HUES48 (cell line): ENCODE measurements around the gene IKZF4.
A peak's percentile ranks its signal among the peaks of the same experiment; 100 is the strongest.
"Not testable (repeated sequence)": the region's sequence is repeated elsewhere in the genome, so short reads cannot be mapped to it uniquely, and the experiment has no call there.

Experiments used
- H3K27ac ChIP-seq: one replicate; pipeline ENCODE4 v1.7.0; 2013; ENCODE audit warnings: low read depth, low read length, inconsistent platforms
- H3K27me3 ChIP-seq: 2 replicates; pipeline ENCODE4 v1.6.1; 2013; ENCODE audit warnings: mild to moderate bottlenecking, low read length; ENCODE audit not compliant: control insufficient read depth, insufficient read depth
- H3K36me3 ChIP-seq: 2 replicates; pipeline ENCODE4 v1.6.1; 2013; ENCODE audit warnings: low read length; ENCODE audit not compliant: control insufficient read depth, insufficient read depth
- H3K4me1 ChIP-seq: 2 replicates; pipeline ENCODE4 v1.6.1; 2013; ENCODE audit warnings: mild to moderate bottlenecking, low read length; ENCODE audit not compliant: control insufficient read depth, insufficient read depth
- H3K4me3 ChIP-seq: 2 replicates; pipeline ENCODE4 v1.5.1; 2013; ENCODE audit warnings: mild to moderate bottlenecking, low read depth, low read length
- H3K9ac ChIP-seq: 2 replicates; pipeline ENCODE4 v1.6.1; 2013; ENCODE audit warnings: mild to moderate bottlenecking, low read depth, low read length, moderate library complexity
- H3K9me3 ChIP-seq: 2 replicates; pipeline ENCODE4 v1.6.1; 2013; ENCODE audit warnings: low read length; ENCODE audit not compliant: control insufficient read depth, insufficient read depth

The IKZF4 gene

DNA sequence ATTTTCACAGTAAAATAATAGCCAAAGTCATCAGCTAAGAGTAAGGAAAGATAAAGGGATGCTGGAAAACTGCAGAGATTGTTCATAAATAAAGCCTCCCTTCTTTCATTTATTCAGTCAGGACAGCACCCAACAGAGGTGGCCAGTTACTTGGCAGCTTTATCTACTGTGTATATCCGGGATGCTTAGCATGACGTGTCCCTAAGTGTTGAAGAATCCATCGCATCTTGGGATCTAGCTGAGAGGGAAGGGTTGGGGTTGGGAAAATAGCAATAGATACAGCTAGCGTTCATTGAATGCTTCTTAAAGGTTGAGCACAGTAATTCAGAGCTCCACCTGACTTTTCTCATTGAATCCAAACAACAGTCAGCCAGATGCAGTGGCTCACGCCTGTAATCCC lies 53.6 kb downstream of the IKZF4 start:
- no peaks in the 10 kb centered on the region for H3K36me3 ChIP-seq
- H3K9ac ChIP-seq: no peak overlapping the region
- H3K4me3 ChIP-seq: no peak overlapping the region
- H3K27ac ChIP-seq: no peak overlapping the region
- peaks cover 5% of the 10 kb centered on the region; the same call in 1 of the 2 replicates for H3K4me1 ChIP-seq
- no peaks in the 10 kb centered on the region for H3K9me3 ChIP-seq
- H3K27me3 ChIP-seq: no peaks in the 10 kb centered on the region

DNA sequence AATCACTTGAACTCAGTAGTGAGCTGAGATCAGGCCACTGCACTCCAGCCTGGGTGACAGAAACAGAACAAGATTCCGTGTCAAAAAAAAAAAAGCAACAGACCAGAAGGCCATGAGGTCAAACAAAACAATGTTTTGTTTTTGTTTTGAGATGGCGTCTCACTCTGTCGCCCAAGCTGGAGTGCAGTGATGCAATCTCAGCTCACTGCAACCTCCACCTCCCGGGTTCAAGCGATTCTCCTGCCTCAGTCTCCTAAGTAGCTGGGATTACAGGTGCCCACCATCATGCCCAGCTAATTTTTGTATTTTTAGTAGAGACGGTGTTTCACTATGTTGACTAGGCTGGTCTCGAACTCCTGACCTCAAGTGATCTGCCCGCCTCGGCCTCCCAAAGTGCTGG lies 57.1 kb downstream of the IKZF4 start:
- H3K9me3 ChIP-seq, H3K36me3 ChIP-seq, H3K27ac ChIP-seq, H3K9ac ChIP-seq, H3K4me3 ChIP-seq, H3K27me3 ChIP-seq: not testable (repeated sequence)
- peaks cover 18% of the 10 kb centered on the region for H3K4me1 ChIP-seq

DNA sequence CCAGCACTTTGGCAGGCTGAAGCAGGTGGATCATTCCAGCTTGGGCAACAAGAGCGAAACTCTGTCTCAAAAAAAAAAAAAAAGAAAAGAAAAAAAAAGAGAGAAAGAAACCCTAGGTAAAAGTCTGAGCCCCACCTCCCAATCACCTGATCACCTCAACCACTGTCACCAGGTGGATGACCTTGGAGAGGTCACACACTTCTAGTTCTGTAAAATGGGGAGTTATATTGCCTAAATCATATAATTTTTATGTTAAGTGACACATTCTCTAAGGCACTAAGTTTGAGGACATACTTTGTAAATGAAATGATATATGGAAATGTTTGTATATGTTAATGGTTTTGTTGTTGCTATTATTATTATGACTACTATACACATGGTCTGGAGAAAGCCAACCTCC lies 57.6 kb downstream of the IKZF4 start:
- Histone ChIP-seq H3K4me3 (peak overlapping the region; percentile 74), H3K36me3 (peaks cover 2% of the 10 kb centered on the region; the same call in 1 of the 2 replicates), H3K27ac (peak overlapping the region; percentile 94), H3K4me1 (peaks cover 18% of the 10 kb centered on the region), H3K9ac (peak overlapping the region; percentile 8; the same call in 1 of the 2 replicates), H3K27me3 (no peaks in the 10 kb centered on the region), H3K9me3 (no peaks in the 10 kb centered on the region)

DNA sequence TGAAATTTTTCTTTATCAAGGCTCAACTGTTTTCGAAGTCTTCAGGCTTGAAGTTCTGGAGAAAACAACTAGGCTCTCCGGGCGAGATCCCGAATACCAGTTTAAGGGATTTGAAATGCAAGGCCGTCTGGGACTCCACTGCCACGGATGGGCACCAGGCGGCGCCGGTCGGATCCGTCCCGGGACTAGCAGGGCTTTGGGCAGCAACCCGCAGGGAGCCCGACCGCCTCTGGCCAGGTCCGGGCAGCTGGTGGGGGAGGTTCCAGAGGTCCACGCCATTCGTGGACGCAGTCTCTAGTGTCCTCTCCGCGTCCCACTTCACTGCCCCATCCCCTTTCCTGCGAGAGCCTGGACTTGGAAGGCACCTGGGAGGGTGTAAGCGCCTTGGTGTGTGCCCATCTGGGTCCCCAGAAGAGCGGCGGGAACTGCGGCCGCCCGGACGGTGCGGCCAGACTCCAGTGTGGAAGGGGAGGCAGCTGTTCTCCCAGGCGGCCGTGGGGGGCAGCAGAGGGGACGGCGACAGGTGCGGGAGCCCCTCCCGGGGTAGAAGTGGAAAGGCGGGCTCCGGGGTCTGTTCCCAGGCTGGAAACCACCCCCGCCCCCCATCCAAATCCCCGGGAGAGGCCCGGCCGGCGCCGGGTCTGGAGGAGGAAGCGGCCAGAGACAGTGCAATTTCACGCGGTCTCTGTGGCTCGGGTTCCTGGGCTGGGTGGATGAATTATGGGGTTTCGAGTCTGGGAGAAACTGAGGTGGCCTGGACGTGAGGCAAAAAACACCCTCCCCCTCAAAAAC lies 58.3 kb downstream of the IKZF4 start:
- H3K36me3 ChIP-seq: peaks cover 9% of the 10 kb centered on the region
- H3K27me3 ChIP-seq: no peaks in the 10 kb centered on the region
- H3K9ac ChIP-seq: peak overlapping the region; percentile 68
- H3K27ac ChIP-seq: peak overlapping the region; percentile 94
- H3K4me3 ChIP-seq: peak overlapping the region; percentile 74
- peaks cover 18% of the 10 kb centered on the region for H3K4me1 ChIP-seq
- H3K9me3 ChIP-seq: no peaks in the 10 kb centered on the region

DNA sequence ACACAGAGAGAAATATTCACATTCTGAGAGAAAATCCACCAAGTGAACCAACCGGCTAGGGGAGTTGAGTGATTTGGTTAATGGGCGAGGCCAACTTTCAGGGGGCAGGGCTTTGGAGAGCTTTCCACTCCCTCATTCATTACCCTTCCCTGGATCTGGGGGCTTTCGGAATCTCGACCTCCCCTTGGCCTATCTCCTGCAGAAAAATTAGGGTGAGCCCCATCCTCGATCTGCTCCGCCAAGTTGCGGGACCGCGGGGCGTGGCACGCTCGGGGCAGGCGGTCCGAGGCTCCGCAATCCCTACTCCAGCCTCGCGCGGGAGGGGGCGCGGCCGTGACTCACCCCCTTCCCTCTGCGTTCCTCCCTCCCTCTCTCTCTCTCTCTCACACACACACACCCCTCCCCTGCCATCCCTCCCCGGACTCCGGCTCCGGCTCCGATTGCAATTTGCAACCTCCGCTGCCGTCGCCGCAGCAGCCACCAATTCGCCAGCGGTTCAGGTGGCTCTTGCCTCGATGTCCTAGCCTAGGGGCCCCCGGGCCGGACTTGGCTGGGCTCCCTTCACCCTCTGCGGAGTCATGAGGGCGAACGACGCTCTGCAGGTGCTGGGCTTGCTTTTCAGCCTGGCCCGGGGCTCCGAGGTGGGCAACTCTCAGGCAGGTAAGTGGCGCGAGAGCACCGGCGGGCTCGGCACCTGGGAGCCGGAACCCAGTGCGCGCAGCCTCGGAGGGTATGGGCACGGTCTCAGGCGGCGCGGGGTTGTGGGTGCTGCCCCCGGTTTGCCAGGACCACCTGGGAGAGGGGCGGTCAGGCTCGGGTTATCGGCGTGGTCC lies 59.1 kb downstream of the IKZF4 start, which contains the start of gene ERBB3:
Gene ERBB3 (plus strand): TSS at position 443 of the 833 bp plus-strand sequence. CDS start 136 bp downstream, at position 579.
- H3K36me3 ChIP-seq: peaks cover 14% of the 10 kb centered on the region
- peaks cover 18% of the 10 kb centered on the region for H3K4me1 ChIP-seq
- H3K4me3 ChIP-seq: peak within 1 kb of the TSS; percentile 74
- peak within 1 kb of the TSS; percentile 94 for H3K27ac ChIP-seq
- H3K9ac ChIP-seq: peak within 1 kb of the TSS; percentile 68
- no peaks in the 10 kb centered on the region for H3K27me3 ChIP-seq
- no peaks in the 10 kb centered on the region for H3K9me3 ChIP-seq

DNA sequence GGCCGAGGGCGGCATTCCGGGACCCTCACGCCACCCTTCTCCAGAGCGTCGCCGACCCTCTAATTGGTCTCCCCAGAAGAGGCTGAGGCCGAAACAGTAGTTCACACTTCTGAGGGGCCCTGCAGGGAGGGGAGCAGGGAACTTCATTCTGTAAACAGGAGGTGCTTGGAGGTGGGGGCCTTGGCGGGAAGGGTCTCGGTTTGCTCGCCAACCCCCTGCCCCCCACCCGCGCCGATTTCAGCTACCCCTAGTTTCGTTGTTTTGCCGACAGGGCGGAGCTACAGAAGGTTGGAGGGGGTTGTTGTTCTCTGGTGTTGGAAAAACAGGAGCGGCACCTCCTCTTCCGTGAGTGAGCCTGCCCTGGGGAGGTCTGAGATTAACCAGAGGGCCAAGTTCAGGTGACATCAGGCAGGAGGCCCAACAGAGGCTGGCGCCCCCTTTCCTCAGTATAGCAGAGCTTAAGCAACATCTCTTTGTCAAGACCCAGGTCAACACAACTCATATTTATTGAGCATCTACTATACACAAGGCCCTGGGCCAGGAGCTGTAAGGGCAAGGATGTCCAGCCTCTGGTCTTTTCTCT lies 59.8 kb downstream of the IKZF4 start:
- Histone ChIP-seq H3K4me3 (peak overlapping the region; percentile 74), H3K4me1 (peaks cover 18% of the 10 kb centered on the region), H3K27ac (peak overlapping the region; percentile 94), H3K9me3 (no peaks in the 10 kb centered on the region), H3K9ac (peak overlapping the region; percentile 68), H3K36me3 (peaks cover 18% of the 10 kb centered on the region), H3K27me3 (no peaks in the 10 kb centered on the region)

DNA sequence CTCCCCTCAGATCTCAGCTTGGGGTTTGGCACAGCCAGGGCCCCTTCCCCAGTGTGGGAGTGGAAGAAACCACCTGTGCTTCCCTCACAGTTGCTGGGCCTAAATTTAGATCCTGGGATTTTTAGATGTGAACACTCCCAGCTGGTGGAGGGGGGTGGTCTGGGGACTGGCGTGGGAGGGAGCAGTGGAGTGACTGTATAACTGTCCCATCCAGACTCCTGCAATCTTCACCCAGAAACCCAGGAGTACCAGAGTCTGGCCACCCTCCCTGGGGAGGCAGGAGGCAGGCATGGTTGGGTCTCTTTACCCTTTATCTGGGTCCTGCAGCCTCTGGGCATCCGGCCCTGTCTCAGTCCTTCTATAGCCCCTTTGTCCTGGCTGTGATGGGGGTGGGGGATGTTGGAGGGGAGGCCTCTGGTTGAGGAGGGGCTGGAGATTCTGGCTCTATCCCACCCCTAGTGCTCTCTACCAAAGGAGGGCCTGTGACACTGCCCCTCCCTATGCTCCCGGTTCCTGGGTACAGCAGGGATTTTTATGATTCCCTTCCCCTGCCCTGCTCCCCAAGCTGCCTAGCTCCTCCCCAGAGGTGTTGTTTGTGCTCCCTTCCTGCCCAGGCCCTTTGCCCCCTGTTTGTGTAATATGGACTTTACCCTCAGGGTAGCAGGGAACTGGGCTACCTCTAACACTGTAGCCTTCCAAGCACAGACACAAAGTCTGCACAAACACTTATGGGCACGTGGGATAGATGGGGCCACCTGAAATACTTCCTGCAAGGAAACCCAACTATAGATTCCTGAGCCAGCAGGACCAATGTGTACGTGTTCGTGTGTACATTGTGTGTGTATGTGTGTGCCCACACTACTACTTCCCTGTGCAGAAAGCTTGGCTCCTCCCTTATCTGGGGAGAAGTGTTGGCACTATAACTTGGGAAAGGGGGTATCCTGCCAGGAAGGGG lies 60.8 kb downstream of the IKZF4 start:
- no peaks in the 10 kb centered on the region for H3K27me3 ChIP-seq
- no peaks in the 10 kb centered on the region for H3K9me3 ChIP-seq
- H3K4me1 ChIP-seq: peaks cover 18% of the 10 kb centered on the region
- H3K36me3 ChIP-seq: peaks cover 26% of the 10 kb centered on the region
- peak overlapping the region; percentile 94 for H3K27ac ChIP-seq
- H3K4me3 ChIP-seq: peak overlapping the region; percentile 74
- H3K9ac ChIP-seq: no peak overlapping the region

DNA sequence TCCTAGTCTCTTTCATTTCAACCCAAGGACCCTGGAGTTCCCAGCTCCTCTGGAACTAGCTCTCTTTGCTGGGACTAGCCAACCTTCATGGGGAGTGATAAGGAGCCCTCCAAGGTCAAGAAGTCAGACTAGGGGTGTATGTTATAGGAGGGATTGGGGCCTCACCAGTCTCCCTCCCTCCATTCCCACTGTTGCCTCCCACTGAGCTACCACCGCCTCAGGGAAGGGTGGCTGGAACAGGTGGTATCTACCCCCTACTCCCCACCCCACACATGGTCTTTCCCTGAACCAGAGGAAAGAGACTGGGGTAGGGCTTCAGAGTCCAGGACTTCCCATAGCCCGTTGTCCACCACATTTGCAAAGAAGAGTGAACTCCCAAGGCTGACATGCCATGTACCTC lies 61.5 kb downstream of the IKZF4 start:
- Histone ChIP-seq H3K27me3 (no peaks in the 10 kb centered on the region), H3K4me3 (no peak overlapping the region), H3K27ac (no peak overlapping the region), H3K9ac (no peak overlapping the region), H3K36me3 (peaks cover 33% of the 10 kb centered on the region), H3K4me1 (peaks cover 18% of the 10 kb centered on the region), H3K9me3 (no peaks in the 10 kb centered on the region)

DNA sequence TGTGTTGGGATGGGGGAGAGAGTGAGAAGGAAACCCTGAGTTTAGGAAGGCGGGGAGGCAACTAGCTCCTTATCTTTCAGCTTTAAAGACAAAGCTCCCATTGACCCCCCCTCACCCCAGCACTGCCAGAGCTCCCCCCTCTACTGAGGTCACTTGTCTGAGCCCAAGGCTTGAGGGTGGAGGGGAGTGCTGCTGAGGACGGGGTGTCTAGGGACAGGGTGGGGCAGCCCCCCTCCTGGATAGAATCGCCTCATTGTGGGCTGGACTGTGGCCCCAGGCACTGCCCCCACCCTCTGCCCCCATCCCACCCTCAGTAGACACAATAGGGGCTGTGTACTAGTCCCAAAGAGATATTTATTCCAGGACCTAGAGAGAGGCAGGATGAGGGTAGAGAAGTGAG lies 62.1 kb downstream of the IKZF4 start:
- H3K27me3 ChIP-seq: no peaks in the 10 kb centered on the region
- no peak overlapping the region for H3K4me3 ChIP-seq
- H3K9ac ChIP-seq: no peak overlapping the region
- no peak overlapping the region for H3K27ac ChIP-seq
- peaks cover 18% of the 10 kb centered on the region for H3K4me1 ChIP-seq
- peaks cover 38% of the 10 kb centered on the region for H3K36me3 ChIP-seq
- H3K9me3 ChIP-seq: no peaks in the 10 kb centered on the region

DNA sequence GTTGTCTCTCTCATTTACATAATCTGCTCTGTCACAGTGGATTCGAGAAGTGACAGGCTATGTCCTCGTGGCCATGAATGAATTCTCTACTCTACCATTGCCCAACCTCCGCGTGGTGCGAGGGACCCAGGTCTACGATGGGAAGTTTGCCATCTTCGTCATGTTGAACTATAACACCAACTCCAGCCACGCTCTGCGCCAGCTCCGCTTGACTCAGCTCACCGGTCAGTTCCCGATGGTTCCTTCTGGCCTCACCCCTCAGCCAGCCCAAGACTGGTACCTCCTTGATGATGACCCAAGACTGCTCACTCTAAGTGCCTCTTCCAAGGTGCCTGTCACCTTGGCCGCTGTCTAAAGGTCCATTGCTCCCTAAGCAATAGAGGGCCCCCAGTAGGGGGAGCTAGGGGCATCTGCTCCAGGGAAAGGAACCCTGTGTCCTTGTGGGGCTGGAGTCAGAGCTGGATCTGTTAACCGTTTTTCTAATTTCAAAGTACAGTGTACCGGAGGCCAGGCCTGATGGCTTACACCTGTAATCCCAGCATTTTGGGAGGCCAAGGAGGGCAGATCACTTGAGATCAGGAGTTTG lies 64.2 kb downstream of the IKZF4 start:
- no peaks in the 10 kb centered on the region for H3K27me3 ChIP-seq
- H3K9me3 ChIP-seq: no peaks in the 10 kb centered on the region
- H3K4me1 ChIP-seq: peaks cover 13% of the 10 kb centered on the region
- H3K27ac ChIP-seq: no peak overlapping the region
- peaks cover 59% of the 10 kb centered on the region for H3K36me3 ChIP-seq
- H3K4me3 ChIP-seq: no peak overlapping the region
- no peak overlapping the region for H3K9ac ChIP-seq
